A673 (cell line): ENCODE results near the gene ARHGAP22.

Experiments
- CTCF ChIP-seq: fragments of 300-800, 200-600 bp; sonication (generic); conservative IDR thresholded peaks from 2 replicates; pipeline ENCODE4 v1.5.1; 2017; ENCODE audit warnings: low read depth, mild to moderate bottlenecking, antibody characterized with exemption, low read length, moderate library complexity, mixed read lengths
- EZH2 ChIP-seq: fragments of 200-600 bp; sonication (generic); IDR thresholded peaks from 2 replicates; pipeline ENCODE4 v1.6.1; 2017; ENCODE audit warnings: borderline replicate concordance, low read depth, mild to moderate bottlenecking, mixed read lengths, antibody characterized with exemption, low read length; ENCODE audit not compliant: poor library complexity, severe bottlenecking

- TF ChIP-seq EZH2 (no peak), CTCF (no peak)
Observed at GRCh38 chr10:48412933-48413332, 191.9 kb downstream of the ARHGAP22 start.
